Measurements from ENCODE around the gene WNT1. TPM values are rescaled to one million over a fixed set of nuclear protein-coding genes. Genes with fewer than 3 reads are reported as not detected.

Gene WNT1
- total and polyA plus RNA-seq, 12 donors: not detected

- intact Hi-C loops (cut with DNase I): loop anchor here in 1 of 2 donors (5.0 kb wide), 1 partner anchor 38 kb away; no protein-coding TSS in a partner anchor
- peaks cover 0 to 38% of the 10 kb centered on the region in 2 donors for H3K36me3 ChIP-seq (replicated peaks in 1 of 2)
- 36 to 49% (median 38%) methylated on average over 10 of the region's 10 CpGs for WGBS, 4 donors
Observed at GRCh38 chr12:49019443-49020324, 41.6 kb downstream of the WNT1 start.

DNA sequence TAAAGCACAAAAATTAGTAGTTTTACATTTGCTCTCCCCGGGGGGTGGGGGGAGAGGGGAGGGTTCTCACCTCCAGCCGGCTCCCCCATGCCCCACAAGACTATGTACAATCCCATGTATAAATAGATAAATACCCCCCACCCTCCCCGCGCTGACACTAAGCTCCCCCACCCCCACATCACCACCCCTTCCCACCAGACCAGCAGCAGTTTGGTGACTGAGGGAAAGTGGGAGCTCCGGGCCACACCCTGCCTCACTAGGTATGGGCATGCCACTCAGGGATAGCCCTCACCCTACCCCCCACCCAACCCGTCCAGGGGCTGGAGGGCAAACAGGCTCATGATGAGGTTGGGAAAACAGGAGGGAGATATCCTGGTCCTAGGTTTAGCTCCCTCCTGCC, 42.3 kb downstream of the WNT1 start:
- no peak overlapping the region for H3K4me3 ChIP-seq
- H3K9me3 ChIP-seq (replicated peaks in 1 of 3): no peaks in the 10 kb centered on the region
- WGBS, 4 donors: 82 to 89% (median 86%) methylated on average over 4 to 6 of the region's 6 CpGs
- peak overlapping the region in 1 of 5 donors; percentile 99 for H3K27ac ChIP-seq
- intact Hi-C loops (cut with DNase I): loop anchor here in 1 of 2 donors (5.0 kb wide), 1 partner anchor 37 kb away; no protein-coding TSS in a partner anchor
- H3K4me1 ChIP-seq (replicated peaks in 1 of 2): peaks cover 22 to 28% of the 10 kb centered on the region in 2 donors
- H3K27me3 ChIP-seq: no peaks in the 10 kb centered on the region
- peak in 4 of 7 donors; percentile 18 to 32 (median 22) for DNase-seq
- TF ChIP-seq POLR2A (IDR thresholded peaks at IDR 0.05) (no peak), CTCF (IDR thresholded peaks at IDR 0.05) (no peak)
- H3K36me3 ChIP-seq (replicated peaks in 1 of 2): peaks cover 0 to 46% of the 10 kb centered on the region in 2 donors

More at GRCh38 chr12:49019443-49020324, 41.6 kb downstream of the WNT1 start:
- peak; percentile 36 to 74 (median 59) for DNase-seq
- peak in 1 of 2 donors; percentile 23 for TF ChIP-seq POLR2A (IDR thresholded peaks at IDR 0.05)
- peak in 1 of 6 experiments; percentile 19 for TF ChIP-seq CTCF (IDR thresholded peaks at IDR 0.05)
- peaks cover 22 to 28% of the 10 kb centered on the region in 2 donors for H3K4me1 ChIP-seq (replicated peaks in 1 of 2)
- H3K27ac ChIP-seq: peak overlapping the region; percentile 96 to 99 (median 97)
- no peaks in the 10 kb centered on the region for H3K27me3 ChIP-seq
- H3K9me3 ChIP-seq (replicated peaks in 1 of 3): no peaks in the 10 kb centered on the region
- peak overlapping the region in 1 of 4 donors; percentile 66 for H3K4me3 ChIP-seq

DNA sequence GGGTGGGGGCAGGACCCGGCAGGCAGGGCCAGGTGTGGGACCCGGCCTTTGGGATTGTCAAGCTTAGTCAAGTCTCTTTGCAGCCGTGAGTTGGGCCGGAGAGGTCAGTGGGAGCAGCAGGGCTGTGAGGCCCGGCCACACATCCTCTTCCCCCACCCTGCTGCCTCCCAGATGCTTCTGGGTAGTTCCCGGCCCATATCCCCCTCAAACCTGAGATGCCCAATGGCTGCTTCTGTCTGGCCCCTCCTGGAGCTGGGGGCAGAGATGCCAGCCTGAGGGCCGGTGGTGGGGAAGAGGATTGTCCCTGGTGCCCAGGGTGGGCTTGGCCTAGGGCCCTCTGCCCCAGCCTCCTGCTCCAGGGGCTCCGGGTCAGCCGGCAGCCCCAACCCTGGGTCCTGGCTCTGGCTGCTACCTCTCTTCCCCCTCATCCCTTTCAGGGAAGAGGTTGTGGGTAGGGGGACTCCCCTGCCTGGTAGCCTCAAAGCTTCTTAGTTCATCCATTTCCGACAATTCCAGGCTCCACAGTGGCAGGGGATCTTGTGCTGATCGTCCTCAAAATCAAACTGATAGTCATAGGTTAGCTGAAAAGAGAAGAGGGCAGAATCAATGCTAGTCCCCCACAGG, 43.3 kb downstream of the WNT1 start:
- no peaks in the 10 kb centered on the region for H3K27me3 ChIP-seq
- peak in 3 of 7 donors; percentile 19 to 35 (median 21) for DNase-seq
- peaks cover 0 to 55% of the 10 kb centered on the region in 2 donors for H3K36me3 ChIP-seq (replicated peaks in 1 of 2)
- peaks cover 22 to 23% of the 10 kb centered on the region in 2 donors for H3K4me1 ChIP-seq (replicated peaks in 1 of 2)
- no peak overlapping the region for H3K4me3 ChIP-seq
- no peak overlapping the region for H3K27ac ChIP-seq
- intact Hi-C loops (cut with DNase I): loop anchor here in 1 of 2 donors (5.0 kb wide), 1 partner anchor 36 kb away; no protein-coding TSS in a partner anchor
- H3K9me3 ChIP-seq (replicated peaks in 1 of 3): no peaks in the 10 kb centered on the region
- TF ChIP-seq POLR2A (IDR thresholded peaks at IDR 0.05) (no peak), CTCF (IDR thresholded peaks at IDR 0.05) (no peak)
- WGBS, 4 donors: 74 to 85% (median 80%) methylated on average over 8 to 11 of the region's 11 CpGs
